ENCODE data around the gene SCAI.

- TF ChIP-seq TAF1 (IDR thresholded peaks at IDR 0.05; ENCODE audit: borderline replicate concordance, insufficient read depth, low read length) (no peak), POLR2AphosphoS5 (IDR thresholded peaks at IDR 0.05; ENCODE audit: low read depth, low read length) (no peak)
These were observed 168.2 kb downstream of the SCAI start for GRCh38 chr9:124975131-124975530.
